ENCODE results near the gene B4GALT7. TPM values are rescaled to one million over a fixed set of nuclear protein-coding genes. Genes with fewer than 3 reads are reported as not detected.

B4GALT7 gene
- total and polyA plus RNA-seq, 4 donors, result 8.1 to 19.7 (median 15.6) TPM

GRCh38 chr5:177596775-177597238 lies 3.1 kb upstream of the B4GALT7 start:
- Histone ChIP-seq H3K27me3 (ENCODE audit: control insufficient read depth in 4 of 4, insufficient read depth in 4 of 4, low read length in 3 of 4) (no peaks in the 10 kb centered on the region), H3K9me3 (ENCODE audit: control insufficient read depth in 4 of 4, low read length in 3 of 4) (no peaks in the 10 kb centered on the region), H3K4me3 (ENCODE audit: low read depth in 1 of 3, low read length in 3 of 3) (no peak overlapping the region), H3K4me1 (ENCODE audit: control insufficient read depth in 4 of 4, insufficient read depth in 4 of 4, low read length in 3 of 4) (peaks cover 2 to 31% (median 17%) of the 10 kb centered on the region in 4 donors), H3K36me3 (ENCODE audit: control insufficient read depth in 4 of 4, insufficient read depth in 3 of 4, low read depth in 1 of 4, low read length in 3 of 4) (peaks cover 17 to 33% (median 28%) of the 10 kb centered on the region in 4 donors), H3K27ac (ENCODE audit: low read depth in 1 of 2, low read length in 2 of 2) (no peak overlapping the region), H3K9ac (ENCODE audit: low read depth in 1 of 2, low read length in 2 of 2) (no peak overlapping the region)
- DNase-seq (ENCODE audit: low spot score), result no peak
- 93% methylated on average over 2 of the region's 2 CpGs for WGBS
- TF ChIP-seq HNF4G (IDR thresholded peaks at IDR 0.05) (no peak), ZBTB33 (IDR thresholded peaks at IDR 0.05) (no peak)

GRCh38 chr5:177598477-177598876 lies 1.5 kb upstream of the B4GALT7 start:
- H3K27ac ChIP-seq (ENCODE audit: low read depth in 1 of 2, low read length in 2 of 2), result no peak overlapping the region
- no peaks in the 10 kb centered on the region for H3K9me3 ChIP-seq (ENCODE audit: control insufficient read depth in 4 of 4, low read length in 3 of 4)
- peaks cover 0 to 24% (median 12%) of the 10 kb centered on the region in 4 donors for H3K4me1 ChIP-seq (ENCODE audit: control insufficient read depth in 4 of 4, insufficient read depth in 4 of 4, low read length in 3 of 4)
- no peak for DNase-seq (ENCODE audit: low spot score)
- no peak overlapping the region for H3K9ac ChIP-seq (ENCODE audit: low read depth in 1 of 2, low read length in 2 of 2)
- H3K36me3 ChIP-seq (ENCODE audit: control insufficient read depth in 4 of 4, insufficient read depth in 3 of 4, low read depth in 1 of 4, low read length in 3 of 4), result peaks cover 16 to 33% (median 28%) of the 10 kb centered on the region in 4 donors
- H3K27me3 ChIP-seq (ENCODE audit: control insufficient read depth in 4 of 4, insufficient read depth in 4 of 4, low read length in 3 of 4), result no peaks in the 10 kb centered on the region
- no peak for TF ChIP-seq NR2F2 (IDR thresholded peaks at IDR 0.05)
- no peak for TF ChIP-seq RAD21 (IDR thresholded peaks at IDR 0.05)
- no peak for TF ChIP-seq REST (IDR thresholded peaks at IDR 0.05)
- no peak for TF ChIP-seq FOXA2 (IDR thresholded peaks at IDR 0.05)
- no peak for TF ChIP-seq EGR1 (IDR thresholded peaks at IDR 0.05; ENCODE audit: low read depth in 2 of 2)
- no peak for TF ChIP-seq MAX (IDR thresholded peaks at IDR 0.05)
- TF ChIP-seq TAF1 (conservative IDR thresholded peaks at IDR 0.05), result no peak
- TF ChIP-seq RXRA (IDR thresholded peaks at IDR 0.05), result no peak
- no peak for TF ChIP-seq HNF4G (IDR thresholded peaks at IDR 0.05)
- 56% methylated on average over 5 of the region's 5 CpGs for WGBS
- no peak overlapping the region for H3K4me3 ChIP-seq (ENCODE audit: low read depth in 1 of 3, low read length in 3 of 3)

GRCh38 chr5:177600508-177601018 lies 631 bp downstream of the B4GALT7 start:
- H3K9me3 ChIP-seq (ENCODE audit: control insufficient read depth in 4 of 4, low read length in 3 of 4), result no peaks in the 10 kb centered on the region
- H3K36me3 ChIP-seq (ENCODE audit: control insufficient read depth in 4 of 4, insufficient read depth in 3 of 4, low read depth in 1 of 4, low read length in 3 of 4), result peaks cover 2 to 16% (median 8%) of the 10 kb centered on the region in 4 donors
- H3K4me1 ChIP-seq (ENCODE audit: control insufficient read depth in 4 of 4, insufficient read depth in 4 of 4, low read length in 3 of 4), result peaks cover 0 to 19% (median 10%) of the 10 kb centered on the region in 4 donors
- WGBS, result 7% methylated on average over 16 of the region's 16 CpGs
- H3K27ac ChIP-seq (ENCODE audit: low read depth in 1 of 2, low read length in 2 of 2), result peak overlapping the region; percentile 38 to 79
- H3K9ac ChIP-seq (ENCODE audit: low read depth in 1 of 2, low read length in 2 of 2), result peak overlapping the region; percentile 80 to 81
- no peak for TF ChIP-seq YY1 (IDR thresholded peaks at IDR 0.05)
- no peak for TF ChIP-seq ATF3 (IDR thresholded peaks at IDR 0.05)
- no peak for TF ChIP-seq RAD21 (IDR thresholded peaks at IDR 0.05)
- TF ChIP-seq FOXA2 (IDR thresholded peaks at IDR 0.05), result no peak
- no peak for TF ChIP-seq EGR1 (IDR thresholded peaks at IDR 0.05; ENCODE audit: low read depth in 2 of 2)
- no peak for TF ChIP-seq ZBTB33 (IDR thresholded peaks at IDR 0.05)
- no peak for TF ChIP-seq HNF4A (conservative IDR thresholded peaks at IDR 0.05)
- TF ChIP-seq JUND (IDR thresholded peaks at IDR 0.05), result no peak
- H3K4me3 ChIP-seq (ENCODE audit: low read depth in 1 of 3, low read length in 3 of 3), result peak overlapping the region; percentile 83 to 99 (median 87)
- H3K27me3 ChIP-seq (ENCODE audit: control insufficient read depth in 4 of 4, insufficient read depth in 4 of 4, low read length in 3 of 4), result no peaks in the 10 kb centered on the region
- no peak for DNase-seq (ENCODE audit: low spot score)

All from liver (tissue), 9 donors.